Adrenal gland (tissue), 12 donors: ENCODE results near the gene AMFR. TPM values are rescaled to one million over a fixed set of nuclear protein-coding genes. Genes with fewer than 3 reads are reported as not detected.

ENCODE experiments used
- DNase-seq, 7 donors: peaks; one replicate each; pipeline ENCODE4 v3.0.0-alpha.2; 2019 to 2020
- H3K27ac ChIP-seq, 5 donors: fragments of 200-600 bp; sonication (generic) in 4 of 5; 1 replicate in 3 of 5; 2 replicates in 2 of 5; pipeline versions ENCODE4 v1.5.1 to v1.8.0; 2016 to 2020; ENCODE audit warnings: mild to moderate bottlenecking in 1 of 5
- H3K27me3 ChIP-seq: fragments of 200-600 bp; 2 replicates; pipeline ENCODE4 v1.8.0; 2021
- H3K36me3 ChIP-seq, 2 donors: fragments of 200-600 bp; replicated peaks in 1 of 2; 1 replicate in 1 of 2; 2 replicates in 1 of 2; pipeline versions ENCODE4 v1.5.1 to v1.8.0; 2018 to 2022
- H3K4me1 ChIP-seq, 2 donors: fragments of 200-600 bp; replicated peaks in 1 of 2; 1 replicate in 1 of 2; 2 replicates in 1 of 2; pipeline versions ENCODE4 v1.5.1 to v1.8.0; 2018 to 2021
- H3K4me3 ChIP-seq, 4 donors: fragments of 200-600 bp; sonication (generic) in 3 of 4; one replicate each; pipeline ENCODE4 v1.5.1; 2016 to 2018
- H3K9me3 ChIP-seq, 3 donors: fragments of 200-600 bp; sonication (generic) in 1 of 3; replicated peaks in 1 of 3; 1 replicate in 2 of 3; 2 replicates in 1 of 3; pipeline versions ENCODE4 v1.5.1 to v1.8.0; 2016 to 2021
- CTCF ChIP-seq, 6 experiments: fragments of 450-650 bp in 4 of 6; fragments of 200-600 bp in 2 of 6; sonication (generic) in 1 of 6; IDR thresholded peaks; 1 replicate in 5 of 6; 2 replicates in 1 of 6; pipeline versions ENCODE4 v1.5.1 to v1.8.0; 2016 to 2021; ENCODE audit warnings: antibody characterized with exemption in 6 of 6, mild to moderate bottlenecking in 2 of 6, moderate library complexity in 1 of 6
- POLR2A ChIP-seq, 2 donors: fragments of 450-650 bp; IDR thresholded peaks; one replicate each; pipeline ENCODE4 v1.6.1; 2017; ENCODE audit warnings: antibody characterized with exemption in 2 of 2, mild to moderate bottlenecking in 2 of 2, moderate library complexity in 1 of 2
- WGBS, 4 donors: extraction: QIAGEN DNeasy Blood & Tissue Kit in 2 of 4; methylation state at CpG; one replicate each; pipeline versions ENCODE4 v1.1.5 to v1.1.7; 2013 to 2017; 5-methylcytosine and 5-hydroxymethylcytosine counted together
- intact Hi-C, 2 donors: fragments of 100-400 bp; cut with DNase I; formaldehyde crosslinking; loops; one replicate each; pipeline versions ENCODE4 v1.14.1 to v1.15.0; 2022 to 2023
- polyA plus RNA-seq, 3 donors: library from polyadenylated mRNA; stranded (reverse); fragments of 200-250 nt in 2 of 3; fragments of 350-450 nt in 1 of 3; fragmentation: Illumina TruSeq in 1 of 3; extraction: RNeasy Lipid Tissue Mini Kit (QIAGEN cat#74804) in 1 of 3; gene quantifications; one replicate each; pipeline ENCODE4 v1.2.3, GENCODE V29; 2013 to 2014
- total RNA-seq, 9 donors: library from RNA; depleted of rRNA in 4 of 9; stranded (reverse); fragments of >200 nt in 4 of 9; fragments of 120-200 nt in 1 of 9; fragmentation: NEBNext Ultra II Directional in 1 of 9; extraction: Animal tissue kit (Norgen Biotek cat#: 25700) in 1 of 9; gene quantifications; one replicate each; pipeline versions ENCODE4 v1.1.0 to v1.2.4, GENCODE V29; 2013 to 2023
- donor health status: healthy with polysubstance abuse.
- donor health status: Bipolar disorder and iron deficiency.
- donor health status: DM: yes; HTN: yes; CAD: no.
- donor health status: DM: no; HTN: no; CAD: no.
- donor health status: DM: no; HTN: no; CAD: no.
- donor health status: DM: yes; HTN: yes; CAD: no.

AMFR gene
- total and polyA plus RNA-seq, 12 donors = 40.3 to 346 (median 206) TPM

DNA sequence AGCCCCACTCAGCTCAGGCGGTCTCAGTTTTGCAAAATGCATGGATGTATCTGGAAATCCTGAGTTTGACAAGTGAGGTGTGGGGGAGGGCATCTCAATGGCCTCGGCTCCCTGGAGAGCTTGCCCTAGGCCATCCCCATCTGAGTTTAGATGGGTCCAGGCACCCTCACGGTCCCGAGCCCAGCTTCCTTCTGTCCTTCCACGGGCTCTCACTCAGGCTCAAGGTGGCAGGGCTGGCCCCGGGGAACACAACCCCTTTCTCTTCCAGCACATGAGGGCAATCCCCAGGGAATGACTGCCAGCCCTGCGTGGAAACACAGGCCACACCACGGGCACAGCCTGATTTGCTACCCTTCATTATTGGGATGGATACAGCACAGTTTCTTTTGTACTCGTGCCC lies 58.4 kb downstream of the AMFR start:
- H3K4me1 ChIP-seq = peaks cover 9 to 22% of the 10 kb centered on the region in 2 donors
- intact Hi-C loops = no loop called here
- peak in 1 of 7 donors; percentile 17 for DNase-seq
- no peaks in the 10 kb centered on the region for H3K9me3 ChIP-seq
- H3K27ac ChIP-seq = no peak overlapping the region
- H3K36me3 ChIP-seq = peaks cover 0 to 58% of the 10 kb centered on the region in 2 donors
- no peaks in the 10 kb centered on the region for H3K27me3 ChIP-seq
- TF ChIP-seq CTCF (IDR thresholded peaks at IDR 0.05) (no peak), POLR2A (IDR thresholded peaks at IDR 0.05) (no peak)
- no peak overlapping the region for H3K4me3 ChIP-seq
- WGBS, 4 donors = 93 to 97% (median 96%) methylated on average over 8 to 9 of the region's 9 CpGs

DNA sequence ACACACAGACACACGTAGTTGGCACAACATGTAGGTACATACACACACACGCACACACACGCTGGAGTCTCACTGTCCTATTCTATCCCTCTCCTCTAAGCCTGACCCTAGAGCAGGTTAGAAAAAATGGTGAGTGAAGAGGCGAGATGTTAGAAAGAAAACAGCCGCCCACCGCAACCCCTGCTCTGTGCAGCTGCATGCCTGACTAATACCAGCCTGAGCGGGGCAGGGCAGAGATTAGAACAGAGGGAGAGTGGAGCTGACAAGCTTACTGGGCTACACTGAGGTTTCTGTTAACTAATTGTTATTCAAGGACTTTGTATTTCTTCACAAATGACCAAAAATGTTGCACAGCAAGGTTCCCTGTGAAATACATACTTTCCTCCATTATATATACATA lies 59.8 kb downstream of the AMFR start:
- H3K27ac ChIP-seq = no peak overlapping the region
- intact Hi-C loops = no loop called here
- H3K4me3 ChIP-seq = no peak overlapping the region
- H3K36me3 ChIP-seq = peaks cover 0 to 63% of the 10 kb centered on the region in 2 donors
- TF ChIP-seq CTCF (IDR thresholded peaks at IDR 0.05) (no peak), POLR2A (IDR thresholded peaks at IDR 0.05) (no peak)
- WGBS, 4 donors = 79 to 97% (median 86%) methylated on average over 7 of the region's 7 CpGs
- no peak for DNase-seq
- H3K9me3 ChIP-seq = no peaks in the 10 kb centered on the region
- H3K27me3 ChIP-seq = no peaks in the 10 kb centered on the region
- H3K4me1 ChIP-seq = peaks cover 8 to 10% of the 10 kb centered on the region in 2 donors

DNA sequence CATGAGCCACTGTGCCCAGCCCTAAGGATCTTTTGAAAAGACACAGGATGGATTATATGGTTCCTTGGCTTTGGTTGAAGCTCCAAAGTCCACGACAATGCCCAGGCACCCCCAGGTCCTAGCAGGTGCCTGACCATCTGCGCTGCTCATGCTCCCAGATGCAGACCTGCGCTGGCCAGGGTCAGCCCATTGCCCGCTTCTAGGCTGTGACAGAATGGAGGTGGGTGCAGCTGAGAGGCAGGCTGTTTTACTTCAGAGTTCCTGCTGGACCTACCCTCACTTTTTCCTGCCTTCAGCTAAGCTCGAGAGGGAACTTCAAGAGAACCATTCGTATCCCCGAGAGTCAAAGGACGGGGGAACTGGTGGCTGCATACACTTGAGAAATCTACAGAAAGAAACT lies 60.5 kb downstream of the AMFR start:
- no peak overlapping the region for H3K27ac ChIP-seq
- H3K4me1 ChIP-seq = peaks cover 3 to 5% of the 10 kb centered on the region in 2 donors
- no peaks in the 10 kb centered on the region for H3K9me3 ChIP-seq
- TF ChIP-seq CTCF (IDR thresholded peaks at IDR 0.05) (no peak), POLR2A (IDR thresholded peaks at IDR 0.05) (no peak)
- H3K27me3 ChIP-seq = no peaks in the 10 kb centered on the region
- peaks cover 0 to 65% of the 10 kb centered on the region in 2 donors for H3K36me3 ChIP-seq
- WGBS, 4 donors = 97 to 99% (median 98%) methylated on average over 5 to 8 of the region's 8 CpGs
- intact Hi-C loops = no loop called here
- H3K4me3 ChIP-seq = no peak overlapping the region
- DNase-seq = peak in 1 of 7 donors; percentile 16

DNA sequence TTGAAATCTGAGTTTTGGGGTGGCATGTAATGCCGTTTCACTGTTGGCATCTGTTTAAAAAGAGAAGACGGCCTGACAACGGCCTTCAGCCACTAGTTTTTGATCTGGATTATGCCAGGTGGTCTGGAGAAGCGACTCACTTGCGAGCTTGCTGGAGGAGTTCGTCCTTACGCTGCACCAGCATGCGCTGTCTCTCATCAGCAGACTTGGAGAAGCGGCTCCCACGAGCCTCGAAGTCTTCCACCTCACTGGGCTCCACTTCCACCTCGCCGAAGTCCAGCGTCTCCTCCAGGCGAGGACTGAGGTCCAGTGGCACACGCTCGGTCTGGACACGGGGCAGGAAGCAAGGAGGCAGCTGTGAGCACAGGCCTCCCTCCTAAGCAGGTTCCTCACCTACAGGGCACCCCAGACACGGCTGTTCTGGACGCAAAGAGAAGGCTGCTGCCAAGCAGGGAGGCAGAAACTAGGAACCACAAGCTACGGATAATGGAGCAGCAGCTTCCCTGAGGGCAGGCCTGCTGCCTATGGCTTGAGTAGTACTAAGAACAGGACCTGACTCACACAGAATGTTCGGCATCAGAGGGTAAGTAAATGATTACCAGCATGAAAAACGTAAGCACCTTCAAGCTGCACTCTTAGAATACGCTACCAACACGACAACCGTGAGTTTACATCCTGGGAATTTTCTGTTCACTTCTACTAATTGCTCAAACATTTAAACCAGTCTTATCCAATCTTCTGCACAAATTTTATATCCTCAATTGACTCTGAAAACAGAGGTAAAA lies 61.4 kb downstream of the AMFR start:
- Histone ChIP-seq H3K27ac (no peak overlapping the region), H3K36me3 (peaks cover 0 to 60% of the 10 kb centered on the region in 2 donors), H3K4me1 (peaks cover 0 to 4% of the 10 kb centered on the region in 2 donors), H3K9me3 (no peaks in the 10 kb centered on the region), H3K4me3 (no peak overlapping the region), H3K27me3 (no peaks in the 10 kb centered on the region)
- DNase-seq = peak in 2 of 7 donors; percentile 11 to 15
- no peak for TF ChIP-seq POLR2A (IDR thresholded peaks at IDR 0.05)
- no peak for TF ChIP-seq CTCF (IDR thresholded peaks at IDR 0.05)
- WGBS, 4 donors = 95 to 96% (median 96%) methylated on average over 20 to 26 of the region's 26 CpGs
- intact Hi-C loops = no loop called here
